Activated T-cell treated with anti-CD3 and anti-CD28 coated beads, Interleukin-2, amount 50 U/mL, for 4 hours (primary cell): ENCODE results near the gene RUBCNL. TPM values are rescaled to one million over a fixed set of nuclear protein-coding genes. Genes with fewer than 3 reads are reported as not detected.

ENCODE experiments used
- ATAC-seq, 2 donors: fragments of 200-7000 bp; cut with Tn5 transposase; one replicate each; pipeline ENCODE4 v1.10.0; 2021
- DNase-seq: peaks from one replicate; pipeline ENCODE4 v3.0.0-alpha.2; 2020
- H3K27me3 Mint-ChIP-seq: one replicate; pipeline ENCODE4 v1.8.0; 2021; ENCODE audit warnings: low read depth, mixed read lengths
- H3K36me3 Mint-ChIP-seq: one replicate; pipeline ENCODE4 v1.8.0; 2022; ENCODE audit warnings: mixed read lengths; ENCODE audit not compliant: insufficient read depth
- H3K4me1 Mint-ChIP-seq: one replicate; pipeline ENCODE4 v1.8.0; 2021; ENCODE audit warnings: low read depth, mixed read lengths
- H3K4me3 Mint-ChIP-seq: one replicate; pipeline ENCODE4 v1.8.0; 2021; ENCODE audit warnings: mild to moderate bottlenecking, moderate library complexity, mixed read lengths
- H3K9me3 Mint-ChIP-seq: one replicate; pipeline ENCODE4 v1.8.0; 2021; ENCODE audit warnings: mixed read lengths
- total RNA-seq, 3 donors: library from RNA; stranded (reverse); gene quantifications; one replicate each; pipeline ENCODE4 v1.2.1, GENCODE V29; 2021

RUBCNL gene
- total RNA-seq, 3 donors from 2014 or later = 0.94 to 1.8 (median 1.1) TPM

- ATAC-seq (no peak), DNase-seq (no peak)
- H3K36me3 Mint-ChIP-seq = no peaks in the 10 kb centered on the region
- no peaks in the 10 kb centered on the region for H3K27me3 Mint-ChIP-seq
- H3K4me3 Mint-ChIP-seq = no peak overlapping the region
- peaks cover 41% of the 10 kb centered on the region for H3K4me1 Mint-ChIP-seq
- H3K9me3 Mint-ChIP-seq = no peaks in the 10 kb centered on the region
Measured at GRCh38 chr13:46293436-46293835, 93.6 kb downstream of the RUBCNL start.

Other genes with a start within 250 kb of the RUBCNL start
- 100 to 1,000 TPM; 617 to 663 (median 631) TPM for gene LCP1, start 205.1 kb downstream of the RUBCNL start, total RNA-seq
- gene LRRC63, start 175.3 kb downstream of the RUBCNL start, total RNA-seq = under 1 TPM in 1 of 3 donors, not detected in 2; 0.16 TPM
- gene LRCH1, start 165.9 kb upstream of the RUBCNL start, total RNA-seq = 10 to 100 TPM; 13.5 to 16.4 (median 14.7) TPM